VCaP (cell line): Measurements from ENCODE around the gene PPM1H.

Source experiments
- H3K27ac ChIP-seq: fragments of 450-650 bp; 2 replicates; pipeline ENCODE4 v1.5.1; 2017
- TF ChIP-seq, protein P1 (sequence below): fragments of 450-650 bp; conservative IDR thresholded peaks from 2 replicates; pipeline ENCODE4 v1.5.1; 2017; ENCODE audit warnings: mild to moderate bottlenecking, moderate library complexity

Gene PPM1H

DNA sequence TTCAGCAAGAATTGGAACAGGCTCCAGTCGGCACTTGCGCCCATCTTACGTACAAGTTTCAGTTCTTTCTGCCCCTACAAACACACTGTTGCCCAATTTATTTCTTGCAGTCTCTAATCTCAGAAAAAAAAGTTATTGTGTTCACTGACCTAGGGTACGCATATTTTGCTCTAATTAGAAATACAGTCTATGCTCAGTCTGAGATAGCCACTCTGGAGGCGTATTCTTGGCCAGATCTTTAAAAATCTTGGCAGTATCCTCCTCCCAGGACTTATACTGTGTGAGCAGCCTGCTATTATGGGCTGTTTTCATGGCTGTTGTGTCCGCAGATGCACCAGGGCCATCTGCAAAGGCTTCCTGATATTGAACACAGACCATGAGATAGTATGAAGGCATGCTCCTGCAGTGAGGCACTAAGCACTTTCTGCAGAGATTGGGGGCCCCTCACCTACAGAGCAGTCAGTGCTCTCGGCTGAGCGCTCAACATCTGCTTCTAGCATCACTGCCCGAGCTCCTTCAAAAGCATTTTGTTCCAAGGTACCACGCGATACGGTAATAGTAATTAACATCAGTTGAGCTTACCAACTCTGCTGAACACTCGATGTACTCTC lies 57.9 kb downstream of the PPM1H start:
- H3K27ac ChIP-seq: no peak overlapping the region
- TF ChIP-seq, protein P1, sequence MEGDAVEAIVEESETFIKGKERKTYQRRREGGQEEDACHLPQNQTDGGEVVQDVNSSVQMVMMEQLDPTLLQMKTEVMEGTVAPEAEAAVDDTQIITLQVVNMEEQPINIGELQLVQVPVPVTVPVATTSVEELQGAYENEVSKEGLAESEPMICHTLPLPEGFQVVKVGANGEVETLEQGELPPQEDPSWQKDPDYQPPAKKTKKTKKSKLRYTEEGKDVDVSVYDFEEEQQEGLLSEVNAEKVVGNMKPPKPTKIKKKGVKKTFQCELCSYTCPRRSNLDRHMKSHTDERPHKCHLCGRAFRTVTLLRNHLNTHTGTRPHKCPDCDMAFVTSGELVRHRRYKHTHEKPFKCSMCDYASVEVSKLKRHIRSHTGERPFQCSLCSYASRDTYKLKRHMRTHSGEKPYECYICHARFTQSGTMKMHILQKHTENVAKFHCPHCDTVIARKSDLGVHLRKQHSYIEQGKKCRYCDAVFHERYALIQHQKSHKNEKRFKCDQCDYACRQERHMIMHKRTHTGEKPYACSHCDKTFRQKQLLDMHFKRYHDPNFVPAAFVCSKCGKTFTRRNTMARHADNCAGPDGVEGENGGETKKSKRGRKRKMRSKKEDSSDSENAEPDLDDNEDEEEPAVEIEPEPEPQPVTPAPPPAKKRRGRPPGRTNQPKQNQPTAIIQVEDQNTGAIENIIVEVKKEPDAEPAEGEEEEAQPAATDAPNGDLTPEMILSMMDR: no peak

DNA sequence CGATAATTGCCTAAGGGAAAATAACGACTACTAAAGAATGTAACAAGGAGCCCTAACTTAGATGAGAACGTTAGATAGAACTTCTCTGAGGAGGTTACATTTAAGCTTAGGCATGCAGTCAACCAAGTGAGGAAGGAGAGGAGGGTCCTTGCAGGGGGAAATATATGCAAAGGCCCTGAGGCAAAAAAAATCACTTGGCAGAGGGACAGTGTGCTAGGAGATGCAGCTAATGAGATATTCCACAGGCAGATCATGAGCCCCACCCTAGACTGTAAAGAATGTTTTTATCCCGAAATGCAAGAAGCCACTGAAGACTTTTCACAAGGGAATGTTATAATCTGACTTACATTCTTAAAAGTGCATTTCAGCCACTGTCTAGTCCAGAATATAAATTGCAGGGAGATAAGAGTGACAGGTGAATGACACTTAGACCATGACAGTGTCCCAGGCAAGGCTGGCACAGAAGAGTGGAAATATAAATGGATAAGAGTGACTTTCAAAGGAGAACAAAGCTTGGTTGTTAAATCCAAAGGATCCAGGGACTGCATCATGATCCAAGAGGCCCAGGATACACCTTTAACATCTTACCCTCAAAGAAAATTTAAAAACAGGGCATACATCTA lies 61.0 kb downstream of the PPM1H start:
- TF ChIP-seq, protein P1: no peak
- H3K27ac ChIP-seq: no peak overlapping the region

DNA sequence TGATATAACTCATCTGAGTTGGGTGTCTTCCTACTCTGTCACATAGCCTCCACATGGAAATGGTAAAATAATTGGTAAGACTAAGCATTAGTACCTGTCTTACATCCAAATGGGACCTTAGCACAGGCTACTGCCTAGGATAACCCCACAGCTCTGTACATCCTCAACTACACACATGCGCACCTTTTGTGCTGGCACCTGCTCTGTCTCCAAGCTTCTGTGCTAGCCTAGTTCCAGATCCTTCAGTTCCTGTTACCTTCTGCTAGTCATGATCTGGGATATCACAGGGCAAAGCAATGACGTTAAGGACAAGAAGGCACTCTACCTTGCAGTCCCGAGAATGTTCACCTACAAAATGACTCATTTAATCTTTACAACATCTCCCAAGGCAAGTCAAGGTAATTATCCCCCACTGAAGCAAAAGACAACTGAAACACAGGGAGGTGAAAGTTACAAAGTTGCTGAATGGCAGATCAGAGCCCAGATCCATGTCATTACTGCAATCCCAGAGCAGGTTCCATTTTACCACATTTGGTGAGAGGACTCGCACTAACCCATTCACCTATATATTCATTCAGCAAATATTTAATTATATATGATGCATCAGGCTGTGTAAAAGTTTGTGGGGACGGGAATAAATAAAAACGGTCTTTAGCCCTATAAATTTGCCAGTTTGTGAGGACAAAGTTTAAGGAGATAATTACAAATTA lies 61.7 kb downstream of the PPM1H start:
- TF ChIP-seq, protein P1: no peak
- H3K27ac ChIP-seq: no peak overlapping the region

DNA sequence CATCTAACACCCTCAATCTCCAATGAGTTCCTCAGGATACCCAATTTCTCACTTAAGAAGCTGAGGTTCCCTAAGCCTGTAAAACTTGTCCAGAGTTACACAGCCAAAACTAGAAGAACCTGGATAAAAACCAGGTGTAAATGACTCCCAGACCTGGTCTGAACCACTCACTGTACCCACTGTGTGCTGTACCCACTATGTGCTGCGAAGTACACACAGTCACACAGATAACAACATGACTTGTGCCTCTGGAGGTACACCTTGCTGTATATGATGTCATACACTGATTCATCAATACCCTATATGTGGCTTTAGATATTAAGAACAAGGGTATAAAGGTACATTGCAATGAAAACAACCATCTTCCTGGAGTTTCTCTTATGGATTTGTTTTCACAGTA lies 66.1 kb downstream of the PPM1H start:
- no peak overlapping the region for H3K27ac ChIP-seq
- TF ChIP-seq, protein P1: no peak

DNA sequence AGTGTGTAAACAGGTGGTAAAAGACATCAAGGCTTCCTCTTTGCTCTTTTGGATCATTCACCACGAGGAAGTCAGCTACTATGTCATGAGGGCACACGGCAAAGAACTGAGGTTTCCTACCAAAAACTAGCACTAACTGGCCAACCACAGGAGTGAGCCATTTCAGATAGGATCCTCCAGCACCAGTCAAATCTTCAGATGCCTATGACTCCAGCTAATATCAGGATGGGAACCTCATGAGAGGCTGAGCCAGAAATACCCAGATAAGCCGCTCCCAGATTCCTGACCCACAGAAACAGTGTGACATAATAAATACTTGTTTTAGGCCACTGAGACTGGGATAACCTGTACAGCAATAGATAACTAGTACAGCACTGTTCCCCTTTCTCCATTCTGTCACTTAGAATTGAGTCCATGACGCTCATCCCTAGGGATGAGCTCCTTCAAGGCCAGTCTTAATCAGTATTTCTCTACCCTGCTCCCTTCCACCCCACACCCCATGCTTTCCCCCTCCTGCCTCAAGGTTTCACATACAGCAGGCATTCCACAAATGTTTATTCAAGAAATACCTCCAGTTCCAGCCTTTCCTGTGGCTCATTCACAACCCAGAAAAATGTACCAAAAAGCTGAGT lies 68.4 kb downstream of the PPM1H start:
- TF ChIP-seq, protein P1: no peak
- H3K27ac ChIP-seq: no peak overlapping the region

DNA sequence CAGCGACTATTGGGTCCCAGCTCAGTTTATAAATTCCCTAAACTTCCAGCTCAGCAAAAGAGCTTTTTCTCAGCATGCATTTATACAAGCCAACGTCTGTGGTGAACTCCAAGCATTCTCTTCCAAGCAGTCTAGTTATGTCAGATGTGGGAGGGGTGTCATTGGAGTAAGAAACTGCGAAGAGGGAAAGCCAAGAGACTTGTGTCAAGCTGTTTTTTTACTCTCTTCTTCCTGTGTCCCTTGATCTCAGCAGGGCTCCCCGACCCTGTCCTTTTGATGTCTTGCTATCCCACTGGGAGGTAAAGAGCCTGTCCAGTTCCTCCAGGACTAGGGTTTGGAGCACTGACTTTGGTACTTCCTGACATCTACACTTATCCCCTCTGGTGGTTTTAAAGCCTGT lies 69.0 kb downstream of the PPM1H start:
- H3K27ac ChIP-seq: no peak overlapping the region
- TF ChIP-seq, protein P1: no peak

DNA sequence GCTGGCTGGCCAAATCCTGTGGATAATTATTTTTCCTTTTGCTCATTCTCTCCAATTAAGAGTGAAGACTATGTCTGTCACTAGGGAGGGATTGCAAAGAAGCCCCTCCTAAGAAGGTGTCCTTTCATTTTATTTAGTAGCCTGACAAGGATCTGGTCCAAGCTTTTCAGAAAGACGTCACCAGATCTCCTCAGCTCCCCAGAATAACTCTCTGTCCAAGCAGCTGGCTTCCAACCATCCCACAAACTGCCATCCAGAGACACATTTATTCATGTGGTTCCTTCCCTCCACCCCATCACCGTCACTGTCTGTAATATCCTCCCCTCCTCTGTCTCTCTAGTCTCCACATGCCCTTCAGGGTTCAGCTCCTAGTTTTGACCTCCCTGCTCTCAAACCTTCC lies 69.9 kb downstream of the PPM1H start:
- TF ChIP-seq, protein P1: no peak
- no peak overlapping the region for H3K27ac ChIP-seq
